B cell (primary cell): ENCODE data around the gene LRRTM1.

Source experiments
- EZH2 ChIP-seq: IDR thresholded peaks from 2 replicates; pipeline ENCODE4 v1.6.1; 2012; ENCODE audit warnings: borderline replicate concordance, low read depth, mild to moderate bottlenecking, moderate library complexity, low read length; ENCODE audit not compliant: insufficient read depth, poor library complexity, severe bottlenecking
- TF ChIP-seq, protein P1 (sequence below): fragments of 200-600 bp; IDR thresholded peaks from one replicate; pipeline ENCODE4 v1.8.0; 2022; ENCODE audit warnings: antibody characterized with exemption, mild to moderate bottlenecking

DNA sequence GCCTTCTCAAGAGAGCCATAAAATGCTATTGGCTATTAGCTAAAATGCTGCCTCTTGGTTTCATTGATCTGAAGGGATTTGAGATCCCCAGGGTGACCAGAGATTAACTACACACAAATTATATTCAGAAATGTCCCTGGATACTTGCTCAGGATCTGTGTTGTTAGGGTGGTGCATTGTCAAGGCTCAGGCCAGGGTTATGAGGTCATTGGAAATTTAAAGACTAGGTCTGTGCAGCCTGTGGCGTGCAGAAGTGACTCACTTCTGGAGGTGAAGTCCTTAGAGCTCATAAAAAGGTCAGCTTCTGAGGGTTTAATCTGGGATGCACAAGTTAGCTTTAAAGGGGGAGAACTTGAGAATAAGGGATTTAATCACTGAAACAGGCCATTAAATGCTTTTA lies 23.5 kb downstream of the LRRTM1 start:
- TF ChIP-seq, protein P1, sequence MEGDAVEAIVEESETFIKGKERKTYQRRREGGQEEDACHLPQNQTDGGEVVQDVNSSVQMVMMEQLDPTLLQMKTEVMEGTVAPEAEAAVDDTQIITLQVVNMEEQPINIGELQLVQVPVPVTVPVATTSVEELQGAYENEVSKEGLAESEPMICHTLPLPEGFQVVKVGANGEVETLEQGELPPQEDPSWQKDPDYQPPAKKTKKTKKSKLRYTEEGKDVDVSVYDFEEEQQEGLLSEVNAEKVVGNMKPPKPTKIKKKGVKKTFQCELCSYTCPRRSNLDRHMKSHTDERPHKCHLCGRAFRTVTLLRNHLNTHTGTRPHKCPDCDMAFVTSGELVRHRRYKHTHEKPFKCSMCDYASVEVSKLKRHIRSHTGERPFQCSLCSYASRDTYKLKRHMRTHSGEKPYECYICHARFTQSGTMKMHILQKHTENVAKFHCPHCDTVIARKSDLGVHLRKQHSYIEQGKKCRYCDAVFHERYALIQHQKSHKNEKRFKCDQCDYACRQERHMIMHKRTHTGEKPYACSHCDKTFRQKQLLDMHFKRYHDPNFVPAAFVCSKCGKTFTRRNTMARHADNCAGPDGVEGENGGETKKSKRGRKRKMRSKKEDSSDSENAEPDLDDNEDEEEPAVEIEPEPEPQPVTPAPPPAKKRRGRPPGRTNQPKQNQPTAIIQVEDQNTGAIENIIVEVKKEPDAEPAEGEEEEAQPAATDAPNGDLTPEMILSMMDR: no peak
- TF ChIP-seq EZH2: no peak
